ENCODE data around the gene TAF12.
"Not testable (repeated sequence)": the region's sequence is repeated elsewhere in the genome, so short reads cannot be mapped to it uniquely, and the experiment has no call there.

TAF12 gene

DNA sequence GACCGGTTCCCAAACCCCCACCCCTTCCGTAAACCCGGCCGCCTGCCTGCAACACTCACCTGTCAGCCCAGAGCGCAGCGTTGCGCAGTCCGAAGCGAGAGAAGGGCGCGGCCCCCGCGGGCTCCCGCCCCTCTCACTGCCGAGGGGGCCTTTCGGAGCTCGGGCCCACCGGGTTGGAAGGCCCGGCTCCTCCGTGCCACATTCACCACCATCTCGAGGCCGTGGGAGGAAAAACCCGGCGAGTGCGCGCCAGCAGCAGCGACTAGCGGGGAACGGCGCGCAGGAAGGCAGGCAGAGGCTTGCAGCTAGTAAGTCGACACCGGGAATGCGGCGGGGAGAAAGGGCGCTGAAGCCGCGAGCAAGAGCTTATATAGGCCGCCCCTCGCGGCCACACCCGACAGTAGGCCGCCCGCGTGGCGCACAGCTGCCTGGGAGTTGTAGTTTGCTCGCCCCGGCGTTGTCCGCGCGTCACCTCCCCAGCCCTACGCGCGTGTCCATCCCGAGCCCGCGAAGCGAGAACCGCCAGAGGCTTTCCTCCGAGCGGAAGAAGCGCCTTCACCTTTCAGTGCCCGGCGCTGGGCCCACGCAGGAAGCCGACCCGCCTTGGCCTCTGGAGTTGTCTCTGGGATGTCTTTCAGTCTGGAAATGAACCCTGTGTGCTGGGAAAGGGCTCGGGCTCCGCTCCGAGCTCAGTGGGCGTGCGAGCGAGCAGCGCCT is 61.2 kb downstream of the TAF12 start:
- peak overlapping the region; percentile 86 to 99 (median 93) for H3K4me2 ChIP-seq
- H4K20me1 ChIP-seq: peaks cover 46 to 50% (median 49%) of the 10 kb centered on the region in 11 experiments
- H3K27me3 ChIP-seq: no peaks in the 10 kb centered on the region
- H3K27ac ChIP-seq: peak overlapping the region; percentile 71 to 92 (median 85)
- peak overlapping the region; percentile 84 to 99 (median 94) for H3K4me3 ChIP-seq
- H3K36me3 ChIP-seq: peaks cover 38 to 45% (median 44%) of the 10 kb centered on the region in 11 experiments
- peak overlapping the region; percentile 89 to 97 (median 93) for H3K9ac ChIP-seq
- no peaks in the 10 kb centered on the region for H3K9me3 ChIP-seq (replicated peaks in 1 of 11)
- TF ChIP-seq Cebpa-rat (IDR thresholded peaks at IDR 0.05): no peak
- H3K4me1 ChIP-seq: peaks cover 27 to 55% (median 47%) of the 10 kb centered on the region in 10 experiments

- peak overlapping the region; percentile 66 to 92 (median 85) for H3K27ac ChIP-seq
Observed at GRCh38 chr1:28580722-28581530, 61.9 kb downstream of the TAF12 start.

DNA sequence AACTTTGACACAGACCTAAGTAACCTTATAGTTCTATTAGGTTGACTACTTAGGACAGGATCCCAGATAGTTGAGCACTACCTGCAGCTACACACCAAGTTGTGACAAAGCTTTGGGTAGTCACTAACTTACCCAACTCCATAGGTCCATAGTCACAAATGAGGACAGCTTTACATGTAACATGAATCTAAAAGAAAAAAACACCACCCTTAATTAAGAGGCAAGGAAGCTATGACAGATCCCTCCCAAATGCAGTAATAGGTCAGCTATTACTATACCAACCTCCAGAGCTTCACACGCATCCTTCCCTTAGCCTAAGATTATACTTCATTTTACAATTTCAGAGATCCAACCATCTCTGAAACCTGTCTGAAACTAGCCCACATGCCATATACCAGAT is 63.5 kb downstream of the TAF12 start:
- H3K4me3 ChIP-seq: peak overlapping the region; percentile 84 to 99 (median 94)
- peak overlapping the region in 2 of 11 experiments; percentile 49 to 91; a peak in 6 of 22 replicates for H3K27ac ChIP-seq
- H3K36me3 ChIP-seq: peaks cover 47 to 68% (median 60%) of the 10 kb centered on the region in 11 experiments
- H3K9ac ChIP-seq: peak overlapping the region; percentile 89 to 97 (median 93)
- no peaks in the 10 kb centered on the region for H3K27me3 ChIP-seq
- H3K4me1 ChIP-seq: peaks cover 27 to 55% (median 47%) of the 10 kb centered on the region in 10 experiments
- TF ChIP-seq Cebpa-rat (IDR thresholded peaks at IDR 0.05): no peak
- H3K4me2 ChIP-seq: peak overlapping the region; percentile 86 to 99 (median 93)
- no peaks in the 10 kb centered on the region for H3K9me3 ChIP-seq (replicated peaks in 1 of 11)
- H4K20me1 ChIP-seq: peaks cover 46 to 57% (median 50%) of the 10 kb centered on the region in 11 experiments

More at GRCh38 chr1:28580722-28581530, 61.9 kb downstream of the TAF12 start:
- TF ChIP-seq Cebpa-rat (IDR thresholded peaks at IDR 0.05): no peak
- Histone ChIP-seq H3K36me3 (peaks cover 41 to 53% (median 47%) of the 10 kb centered on the region in 11 experiments), H3K9ac (peak overlapping the region; percentile 89 to 97 (median 93)), H3K9me3 (replicated peaks in 1 of 11) (no peaks in the 10 kb centered on the region), H4K20me1 (peaks cover 46 to 57% (median 50%) of the 10 kb centered on the region in 11 experiments), H3K4me3 (peak overlapping the region; percentile 84 to 99 (median 94)), H3K4me1 (peaks cover 27 to 55% (median 47%) of the 10 kb centered on the region in 10 experiments), H3K27me3 (no peaks in the 10 kb centered on the region), H3K4me2 (peak overlapping the region; percentile 86 to 99 (median 93))

GRCh38 chr1:28578696-28579218 is 64.1 kb downstream of the TAF12 start:
- Histone ChIP-seq H3K4me2 (peak overlapping the region; percentile 86 to 99 (median 93); a peak in 21 of 22 replicates), H3K9ac (peak overlapping the region in 9 of 11 experiments; percentile 15 to 97 (median 93); a peak in 11 of 22 replicates), H3K4me1 (peaks cover 27 to 55% (median 47%) of the 10 kb centered on the region in 10 experiments), H4K20me1 (peaks cover 46 to 57% (median 50%) of the 10 kb centered on the region in 11 experiments), H3K27me3 (no peaks in the 10 kb centered on the region), H3K9me3 (replicated peaks in 1 of 11) (no peaks in the 10 kb centered on the region), H3K36me3 (peaks cover 52 to 74% (median 67%) of the 10 kb centered on the region in 11 experiments), H3K4me3 (peak overlapping the region in 9 of 10 experiments; percentile 84 to 99 (median 94); a peak in 12 of 20 replicates), H3K27ac (peak overlapping the region in 1 of 11 experiments; percentile 0; a peak in 3 of 22 replicates)
- TF ChIP-seq Cebpa-rat (IDR thresholded peaks at IDR 0.05): no peak

GRCh38 chr1:28577738-28578536 is 64.9 kb downstream of the TAF12 start:
- 0 out of 22 replicates have a peak overlapping the region, but pooled peaks of 1 of the 11 experiments have one; percentile 15 for H3K9ac ChIP-seq
- H3K27me3 ChIP-seq: no peaks in the 10 kb centered on the region
- H3K4me1 ChIP-seq: peaks cover 27 to 48% (median 44%) of the 10 kb centered on the region in 10 experiments
- peak overlapping the region in 6 of 11 experiments; percentile 86 to 99 (median 92); a peak in 8 of 22 replicates for H3K4me2 ChIP-seq
- H4K20me1 ChIP-seq: peaks cover 46 to 57% (median 50%) of the 10 kb centered on the region in 11 experiments
- H3K9me3 ChIP-seq (replicated peaks in 1 of 11): no peaks in the 10 kb centered on the region
- peak overlapping the region in 1 of 10 experiments; percentile 98; a peak in 1 of 20 replicates for H3K4me3 ChIP-seq
- no peak overlapping the region for H3K27ac ChIP-seq
- peaks cover 60 to 82% (median 75%) of the 10 kb centered on the region in 11 experiments for H3K36me3 ChIP-seq
- TF ChIP-seq Cebpa-rat (IDR thresholded peaks at IDR 0.05): no peak

DNA sequence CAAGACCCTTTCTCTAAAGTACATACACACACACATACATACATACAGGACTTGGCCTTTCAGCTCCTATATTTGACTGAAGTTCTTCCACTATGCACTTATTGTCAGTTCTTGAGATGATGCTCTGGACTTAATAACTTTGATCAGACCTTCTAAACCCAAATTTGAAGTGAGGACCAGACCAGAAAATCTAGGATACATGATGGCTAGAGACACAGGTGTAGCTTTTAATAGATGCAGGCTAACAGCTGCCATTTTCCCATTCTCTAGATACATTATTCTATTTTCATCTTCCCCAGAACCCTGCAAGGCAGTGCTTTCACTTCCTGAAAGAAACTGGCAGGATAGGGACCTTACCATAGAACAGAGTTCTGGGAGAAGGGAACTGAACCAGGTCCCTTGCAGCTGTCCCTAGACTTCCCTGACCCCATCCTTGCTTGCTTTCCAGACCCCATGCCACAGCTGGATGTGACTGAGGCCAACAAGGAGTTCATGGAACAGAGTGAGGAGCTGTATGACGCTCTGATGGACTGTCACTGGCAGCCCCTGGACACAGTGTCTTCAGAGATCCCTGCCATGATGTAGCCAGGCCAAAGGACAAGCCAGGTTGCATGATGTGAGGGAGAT is 65.7 kb downstream of the TAF12 start:
- H3K27me3 ChIP-seq: no peaks in the 10 kb centered on the region
- H3K4me1 ChIP-seq: peaks cover 21 to 40% (median 36%) of the 10 kb centered on the region in 10 experiments
- H3K9ac ChIP-seq: no peak overlapping the region
- H3K4me3 ChIP-seq: no peak overlapping the region
- no peaks in the 10 kb centered on the region for H3K9me3 ChIP-seq (replicated peaks in 1 of 11)
- peaks cover 46 to 57% (median 50%) of the 10 kb centered on the region in 11 experiments for H4K20me1 ChIP-seq
- no peak for TF ChIP-seq Cebpa-rat (IDR thresholded peaks at IDR 0.05)
- no peak overlapping the region; a peak in 1 of 22 replicates for H3K27ac ChIP-seq
- peaks cover 68 to 90% (median 82%) of the 10 kb centered on the region in 11 experiments for H3K36me3 ChIP-seq
- H3K4me2 ChIP-seq: peak overlapping the region in 6 of 11 experiments; percentile 2 to 93 (median 90); a peak in 9 of 22 replicates

GRCh38 chr1:28573564-28573963 is 69.3 kb downstream of the TAF12 start:
- no peak for TF ChIP-seq Cebpa-rat (IDR thresholded peaks at IDR 0.05)
- Histone ChIP-seq H3K4me3 (no peak overlapping the region), H3K4me2 (no peak overlapping the region), H3K27me3 (no peaks in the 10 kb centered on the region), H4K20me1 (peaks cover 16 to 26% (median 20%) of the 10 kb centered on the region in 11 experiments; a peak in 21 of 22 replicates), H3K27ac (no peak overlapping the region), H3K9ac (no peak overlapping the region), H3K36me3 (peaks cover 73 to 99% (median 92%) of the 10 kb centered on the region in 11 experiments), H3K9me3 (replicated peaks in 1 of 11) (no peaks in the 10 kb centered on the region), H3K4me1 (peaks cover 2 to 21% (median 17%) of the 10 kb centered on the region in 10 experiments; a peak in 16 of 20 replicates)

GRCh38 chr1:28572891-28573290 is 70.0 kb downstream of the TAF12 start:
- not testable (repeated sequence) for H3K27ac ChIP-seq; H3K4me2 ChIP-seq; H3K9me3 ChIP-seq (replicated peaks in 1 of 11); H3K9ac ChIP-seq; H3K27me3 ChIP-seq; H3K4me3 ChIP-seq
- peaks cover 9 to 20% (median 13%) of the 10 kb centered on the region in 11 experiments; a peak in 21 of 22 replicates for H4K20me1 ChIP-seq
- H3K36me3 ChIP-seq: peaks cover 73 to 99% (median 92%) of the 10 kb centered on the region in 11 experiments
- H3K4me1 ChIP-seq: peaks cover 0 to 15% (median 10%) of the 10 kb centered on the region in 10 experiments; a peak in 12 of 20 replicates
